H9 (cell line): Measurements from ENCODE around the gene ANTXR2. TPM values are rescaled to one million over a fixed set of nuclear protein-coding genes. Genes with fewer than 3 reads are reported as not detected.

ENCODE experiments used
- DNase-seq: peaks from one replicate; pipeline ENCODE4 v3.0.0-alpha.2; 2017
- H2AFZ ChIP-seq: one replicate; pipeline ENCODE4 v1.6.1; 2013; ENCODE audit warnings: mild to moderate bottlenecking, low read length, control low read depth, moderate library complexity
- H2AK5ac ChIP-seq: 2 replicates; pipeline ENCODE4 v1.6.1; 2013; ENCODE audit warnings: low read length, control low read depth, mixed read lengths; ENCODE audit not compliant: insufficient read length
- H2BK120ac ChIP-seq: one replicate; pipeline ENCODE4 v1.6.1; 2013; ENCODE audit warnings: low read depth, mild to moderate bottlenecking, low read length, control low read depth, inconsistent platforms; ENCODE audit not compliant: poor library complexity, severe bottlenecking
- H2BK12ac ChIP-seq: 2 replicates; pipeline ENCODE4 v1.6.1; 2013; ENCODE audit warnings: low read length, control low read depth, mixed read lengths, low read depth; ENCODE audit not compliant: insufficient read length
- H2BK15ac ChIP-seq: 2 replicates; pipeline ENCODE4 v1.6.1; 2013; ENCODE audit warnings: low read depth, low read length, control low read depth
- H2BK20ac ChIP-seq: one replicate; pipeline ENCODE4 v1.6.1; 2013; ENCODE audit warnings: low read depth, mild to moderate bottlenecking, low read length, control low read depth, inconsistent platforms; ENCODE audit not compliant: poor library complexity, severe bottlenecking
- H2BK5ac ChIP-seq: 2 replicates; pipeline ENCODE4 v1.6.1; 2013; ENCODE audit warnings: low read length, control low read depth, mixed read lengths; ENCODE audit not compliant: insufficient read length
- H3K14ac ChIP-seq: 2 replicates; pipeline ENCODE4 v1.6.1; 2013; ENCODE audit warnings: low read length, control low read depth; ENCODE audit not compliant: insufficient read depth
- H3K18ac ChIP-seq: 2 replicates; pipeline ENCODE4 v1.6.1; 2013; ENCODE audit warnings: low read depth, mild to moderate bottlenecking, mixed read lengths, low read length, control low read depth; ENCODE audit not compliant: insufficient read length
- H3K23ac ChIP-seq: 2 replicates; pipeline ENCODE4 v1.6.1; 2013; ENCODE audit warnings: low read length, control low read depth, mixed read lengths, low read depth; ENCODE audit not compliant: insufficient read length
- H3K23me2 ChIP-seq: 2 replicates; pipeline ENCODE4 v1.6.1; 2013; ENCODE audit warnings: low read depth, mild to moderate bottlenecking, mixed read lengths, low read length, control low read depth; ENCODE audit not compliant: insufficient read length, poor library complexity, severe bottlenecking
- H3K27ac ChIP-seq: 2 replicates; pipeline ENCODE4 v1.5.1; 2013; ENCODE audit warnings: low read length, control low read depth, mixed read lengths, low read depth; ENCODE audit not compliant: insufficient read length
- H3K27me3 ChIP-seq: 2 replicates; pipeline ENCODE4 v1.6.1; 2013; ENCODE audit warnings: low read length, control low read depth, inconsistent platforms; ENCODE audit not compliant: insufficient read depth
- H3K4ac ChIP-seq: 2 replicates; pipeline ENCODE4 v1.6.1; 2013; ENCODE audit warnings: low read depth, mild to moderate bottlenecking, control low read depth, inconsistent platforms, low read length, moderate library complexity
- H3K4me1 ChIP-seq: 2 replicates; pipeline ENCODE4 v1.6.1; 2013; ENCODE audit warnings: low read length, control low read depth, inconsistent platforms; ENCODE audit not compliant: insufficient read depth
- H3K4me2 ChIP-seq: 2 replicates; pipeline ENCODE4 v1.6.1; 2013; ENCODE audit warnings: low read length, control low read depth, mixed read lengths; ENCODE audit not compliant: insufficient read length, insufficient read depth
- H3K56ac ChIP-seq: 2 replicates; pipeline ENCODE4 v1.6.1; 2013; ENCODE audit warnings: low read depth, mild to moderate bottlenecking, mixed read lengths, low read length, control low read depth; ENCODE audit not compliant: insufficient read length
- H3K79me1 ChIP-seq: 2 replicates; pipeline ENCODE4 v1.6.1; 2013; ENCODE audit warnings: low read depth, mild to moderate bottlenecking, moderate library complexity, low read length, control low read depth, inconsistent platforms; ENCODE audit not compliant: insufficient read depth, poor library complexity, severe bottlenecking
- H3K79me2 ChIP-seq: 2 replicates; pipeline ENCODE4 v1.6.1; 2013; ENCODE audit warnings: low read length, control low read depth, inconsistent platforms; ENCODE audit not compliant: insufficient read depth
- H3K9ac ChIP-seq: 2 replicates; pipeline ENCODE4 v1.6.1; 2013; ENCODE audit warnings: low read length, control low read depth, mixed read lengths; ENCODE audit not compliant: insufficient read length; ENCODE audit errors: extremely low read depth
- H3K9me3 ChIP-seq: one replicate; pipeline ENCODE4 v1.6.1; 2013; ENCODE audit warnings: low read depth, low read length, inconsistent platforms; ENCODE audit not compliant: control insufficient read depth
- H3T11ph ChIP-seq: one replicate; pipeline ENCODE4 v1.6.1; 2013; ENCODE audit warnings: mild to moderate bottlenecking, low read length, control low read depth, inconsistent platforms
- H4K20me1 ChIP-seq: one replicate; pipeline ENCODE4 v1.6.1; 2013; ENCODE audit not compliant: control insufficient read depth, insufficient read length, insufficient read depth
- H4K5ac ChIP-seq: 2 replicates; pipeline ENCODE4 v1.6.1; 2013; ENCODE audit warnings: low read depth, mild to moderate bottlenecking, mixed read lengths, low read length, control low read depth; ENCODE audit not compliant: insufficient read length
- H4K8ac ChIP-seq: replicated peaks from 2 replicates; pipeline ENCODE4 v1.6.1; 2013; ENCODE audit warnings: low read length, control low read depth, mixed read lengths, low read depth; ENCODE audit not compliant: insufficient read length
- H4K91ac ChIP-seq: 2 replicates; pipeline ENCODE4 v1.6.1; 2013; ENCODE audit warnings: low read depth, mild to moderate bottlenecking, moderate library complexity, mixed read lengths, low read length, control low read depth; ENCODE audit not compliant: insufficient read length
- H3K27ac Mint-ChIP-seq, 3 experiments: 2 replicates in 2 of 3; 3 replicates in 1 of 3; pipeline ENCODE4 v1.8.0; 2020 to 2021; ENCODE audit warnings: mixed read lengths in 3 of 3, mild to moderate bottlenecking in 1 of 3, moderate library complexity in 1 of 3
- H3K27me3 Mint-ChIP-seq: 2 replicates; pipeline ENCODE4 v1.8.0; 2021; ENCODE audit warnings: low read depth, mild to moderate bottlenecking, moderate library complexity, mixed read lengths
- H3K36me3 Mint-ChIP-seq, 3 experiments: 2 replicates in 2 of 3; 3 replicates in 1 of 3; pipeline ENCODE4 v1.8.0; 2020 to 2021; ENCODE audit warnings: low read depth in 3 of 3, mixed read lengths in 3 of 3; ENCODE audit not compliant: insufficient read depth in 1 of 3
- H3K4me1 Mint-ChIP-seq, 2 experiments: 2 replicates each; pipeline ENCODE4 v1.8.0; 2020; ENCODE audit warnings: mixed read lengths in 2 of 2
- H3K4me3 Mint-ChIP-seq, 2 experiments: 2 replicates in 1 of 2; 3 replicates in 1 of 2; pipeline ENCODE4 v1.8.0; 2020 to 2021; ENCODE audit warnings: mild to moderate bottlenecking in 2 of 2, mixed read lengths in 2 of 2, moderate library complexity in 1 of 2
- H3K9me3 Mint-ChIP-seq, 2 experiments: 2 replicates in 1 of 2; 3 replicates in 1 of 2; pipeline ENCODE4 v1.8.0; 2020; ENCODE audit warnings: mild to moderate bottlenecking in 2 of 2, mixed read lengths in 2 of 2, moderate library complexity in 1 of 2
- WGBS: extraction: QIAGEN DNeasy Blood & Tissue Kit; methylation state at CpG from one replicate; pipeline ENCODE4 v1.1.7; 2013; ENCODE audit warnings: missing lambda C conversion rate, low lambda C conversion rate, mixed read lengths; ENCODE audit not compliant: insufficient read length; ENCODE audit errors: extremely low coverage; 5-methylcytosine and 5-hydroxymethylcytosine counted together
- total RNA-seq: library from RNA; stranded (reverse); gene quantifications from 2 replicates; pipeline ENCODE4 v1.2.1, GENCODE V29; 2021
- TF ChIP-seq, protein P1 (sequence below): fragments of 200-600 bp; sonication (generic); conservative IDR thresholded peaks from 3 replicates; pipeline ENCODE4 v1.8.0; 2021; ENCODE audit warnings: antibody characterized with exemption, mild to moderate bottlenecking

ANTXR2 gene
- total RNA-seq, 1 experiment from 2014 or later, result 4.7 TPM

DNA sequence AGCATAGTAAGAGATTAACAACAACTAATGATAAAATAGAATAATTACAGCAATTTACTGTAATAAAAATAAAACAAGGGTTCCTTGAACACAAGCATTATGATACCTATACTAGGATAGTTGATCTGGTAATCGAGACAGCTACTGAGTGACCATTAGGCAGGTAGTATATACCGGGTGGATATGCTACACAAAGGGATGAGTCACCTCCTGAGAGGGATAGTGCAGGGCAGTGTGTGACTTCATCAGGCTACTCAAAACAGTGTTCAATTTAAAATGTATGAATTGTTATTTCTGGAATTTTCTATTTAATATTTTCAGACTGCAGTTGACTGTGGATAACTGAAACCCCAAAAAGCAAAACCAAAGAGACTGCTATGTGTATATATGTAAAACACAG is 9.7 kb upstream of the ANTXR2 start:
- H3K79me1 ChIP-seq, result no peaks in the 10 kb centered on the region

More for the DNA sequence above, 9.7 kb upstream of the ANTXR2 start:
- Histone ChIP-seq H3K79me2 (no peaks in the 10 kb centered on the region), H2BK120ac (no peak overlapping the region), H3K14ac (no peak overlapping the region), H3T11ph (no peak overlapping the region), H3K9me3 (no peaks in the 10 kb centered on the region), H4K5ac (no peak overlapping the region), H3K27ac (no peak overlapping the region), H4K20me1 (no peaks in the 10 kb centered on the region), H3K27me3 (no peaks in the 10 kb centered on the region), H2AK5ac (no peak overlapping the region), H4K8ac (no peak overlapping the region), H2BK15ac (no peak overlapping the region), H4K91ac (no peak overlapping the region), H3K23me2 (no peaks in the 10 kb centered on the region), H3K4ac (no peak overlapping the region), H3K18ac (no peak overlapping the region), H2BK12ac (no peak overlapping the region), H3K9ac (no peak overlapping the region), H2AFZ (no peak overlapping the region), H2BK20ac (no peak overlapping the region), H3K4me1 (no peaks in the 10 kb centered on the region), H3K23ac (no peak overlapping the region), H3K56ac (no peak overlapping the region), H3K4me2 (no peak overlapping the region), H2BK5ac (no peak overlapping the region)
- no peak for DNase-seq
- Mint-ChIP-seq H3K36me3 (no peaks in the 10 kb centered on the region), H3K9me3 (no peaks in the 10 kb centered on the region; a peak in 1 of 5 replicates), H3K4me3 (no peak overlapping the region), H3K27ac (no peak overlapping the region), H3K4me1 (no peaks in the 10 kb centered on the region), H3K27me3 (peaks cover 13% of the 10 kb centered on the region)
- no CpG with 5 or more reads among the region's 2 CpGs for WGBS
- TF ChIP-seq, protein P1, sequence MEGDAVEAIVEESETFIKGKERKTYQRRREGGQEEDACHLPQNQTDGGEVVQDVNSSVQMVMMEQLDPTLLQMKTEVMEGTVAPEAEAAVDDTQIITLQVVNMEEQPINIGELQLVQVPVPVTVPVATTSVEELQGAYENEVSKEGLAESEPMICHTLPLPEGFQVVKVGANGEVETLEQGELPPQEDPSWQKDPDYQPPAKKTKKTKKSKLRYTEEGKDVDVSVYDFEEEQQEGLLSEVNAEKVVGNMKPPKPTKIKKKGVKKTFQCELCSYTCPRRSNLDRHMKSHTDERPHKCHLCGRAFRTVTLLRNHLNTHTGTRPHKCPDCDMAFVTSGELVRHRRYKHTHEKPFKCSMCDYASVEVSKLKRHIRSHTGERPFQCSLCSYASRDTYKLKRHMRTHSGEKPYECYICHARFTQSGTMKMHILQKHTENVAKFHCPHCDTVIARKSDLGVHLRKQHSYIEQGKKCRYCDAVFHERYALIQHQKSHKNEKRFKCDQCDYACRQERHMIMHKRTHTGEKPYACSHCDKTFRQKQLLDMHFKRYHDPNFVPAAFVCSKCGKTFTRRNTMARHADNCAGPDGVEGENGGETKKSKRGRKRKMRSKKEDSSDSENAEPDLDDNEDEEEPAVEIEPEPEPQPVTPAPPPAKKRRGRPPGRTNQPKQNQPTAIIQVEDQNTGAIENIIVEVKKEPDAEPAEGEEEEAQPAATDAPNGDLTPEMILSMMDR, result no peak
